Peyer's patch (tissue), 4 donors: ENCODE data around the gene SFXN3.
"Not testable (repeated sequence)": the region's sequence is repeated elsewhere in the genome, so short reads cannot be mapped to it uniquely, and the experiment has no call there.

ENCODE experiments used
- CTCF ChIP-seq, 6 experiments: fragments of 450-650 bp in 4 of 6; fragments of 200-600 bp in 2 of 6; sonication (generic) in 1 of 6; IDR thresholded peaks; one replicate each; pipeline ENCODE4 v1.5.1; 2017 to 2019; ENCODE audit warnings: antibody characterized with exemption in 6 of 6, mild to moderate bottlenecking in 3 of 6, moderate library complexity in 1 of 6
- POLR2A ChIP-seq, 2 donors: fragments of 450-650 bp; IDR thresholded peaks; one replicate each; pipeline ENCODE4 v1.5.1; 2017; ENCODE audit warnings: antibody characterized with exemption in 2 of 2, mild to moderate bottlenecking in 2 of 2, moderate library complexity in 2 of 2

DNA sequence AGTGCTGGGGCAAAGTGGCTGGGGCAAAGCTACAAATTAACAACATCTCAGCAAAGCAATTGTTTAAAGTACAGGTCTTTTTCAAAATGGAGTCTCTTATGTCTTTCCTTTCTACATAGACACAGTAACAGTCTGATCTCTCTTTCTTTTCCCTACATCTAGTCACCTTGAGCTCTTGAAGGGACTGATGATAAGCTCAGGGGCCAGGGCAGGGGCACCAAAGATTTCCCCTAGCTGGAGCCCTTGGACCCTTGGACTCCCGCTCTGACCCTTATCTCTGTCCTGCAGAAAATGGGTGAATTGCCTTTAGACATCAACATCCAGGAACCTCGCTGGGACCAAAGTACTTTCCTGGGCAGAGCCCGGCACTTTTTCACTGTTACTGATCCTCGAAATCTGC, 3.4 kb downstream of the SFXN3 start:
- not testable (repeated sequence) for TF ChIP-seq CTCF (IDR thresholded peaks at IDR 0.05)
- TF ChIP-seq POLR2A (IDR thresholded peaks at IDR 0.05): peak in 1 of 2 donors; percentile 51
